Tibial artery (tissue), 4 donors: Measurements from ENCODE around the gene LCN6.
A peak's percentile ranks its signal among the peaks of the same experiment; 100 is the strongest.

Experiments used
- DNase-seq, 2 donors: peaks; one replicate each; pipeline ENCODE4 v3.0.0-alpha.2; 2019
- H3K27ac ChIP-seq, 2 donors: fragments of 200-600 bp; sonication (generic) in 1 of 2; 1 replicate in 1 of 2; 2 replicates in 1 of 2; pipeline ENCODE4 v1.5.1; 2018 to 2019; ENCODE audit warnings: mild to moderate bottlenecking in 1 of 2
- H3K27me3 ChIP-seq, 2 donors: fragments of 200-600 bp; sonication (generic) in 1 of 2; one replicate each; pipeline versions ENCODE4 v1.5.1 to v1.6.0; 2016 to 2019
- H3K36me3 ChIP-seq, 3 donors: fragments of 200-600 bp; sonication (generic) in 2 of 3; one replicate each; pipeline ENCODE4 v1.5.1; 2016 to 2019; ENCODE audit warnings: mild to moderate bottlenecking in 2 of 3
- H3K4me1 ChIP-seq, 4 donors: fragments of 200-600 bp; sonication (generic) in 2 of 4; 1 replicate in 3 of 4; 2 replicates in 1 of 4; pipeline ENCODE4 v1.5.1; 2016 to 2019
- H3K4me3 ChIP-seq, 2 donors: fragments of 200-600 bp; sonication (generic) in 1 of 2; 1 replicate in 1 of 2; 2 replicates in 1 of 2; pipeline ENCODE4 v1.5.1; 2018 to 2019; ENCODE audit warnings: mild to moderate bottlenecking in 2 of 2
- H3K9me3 ChIP-seq, 3 donors: fragments of 200-600 bp; sonication (generic) in 1 of 3; one replicate each; pipeline ENCODE4 v1.5.1; 2016 to 2019
- intact Hi-C: fragments of 100-400 bp; cut with DNase I; formaldehyde crosslinking; loops from one replicate; pipeline ENCODE4 v1.15.0; 2023; ENCODE audit warnings: low total_unique reads
- TF ChIP-seq, protein P1 (sequence below), 2 experiments: fragments of 200-600 bp in 1 of 2; fragments of 450-650 bp in 1 of 2; IDR thresholded peaks; one replicate each; pipeline ENCODE4 v1.5.1; 2017 to 2019; ENCODE audit warnings: antibody characterized with exemption in 2 of 2, mild to moderate bottlenecking in 1 of 2, moderate library complexity in 1 of 2

The LCN6 gene

DNA sequence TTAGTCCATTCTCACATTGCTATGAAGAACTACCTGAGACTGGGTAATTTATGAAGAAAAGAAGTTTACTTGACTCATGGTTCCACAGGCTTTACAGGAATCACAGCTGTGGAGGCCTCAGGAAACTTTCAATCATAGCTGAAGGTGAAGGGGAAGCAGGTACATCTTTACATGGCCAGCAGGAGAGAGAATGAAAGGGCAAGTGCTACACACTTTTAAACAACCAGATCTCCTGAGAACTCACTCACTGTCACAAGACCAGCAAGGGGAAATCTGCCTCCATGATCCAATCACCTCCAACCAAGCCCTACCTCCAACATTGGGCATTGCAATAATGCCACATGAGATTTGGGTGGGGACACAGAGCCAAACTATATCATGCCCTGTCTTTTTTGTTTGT lies 3.5 kb upstream of the LCN6 start:
- Histone ChIP-seq H3K27me3 (peaks cover 0 to 58% of the 10 kb centered on the region in 2 donors), H3K36me3 (no peaks in the 10 kb centered on the region), H3K4me1 (no peaks in the 10 kb centered on the region), H3K27ac (no peak overlapping the region), H3K4me3 (no peak overlapping the region), H3K9me3 (peaks cover 0 to 11% (median 5%) of the 10 kb centered on the region in 3 donors)
- intact Hi-C loops = no loop called here
- no peak for DNase-seq
- TF ChIP-seq, protein P1, sequence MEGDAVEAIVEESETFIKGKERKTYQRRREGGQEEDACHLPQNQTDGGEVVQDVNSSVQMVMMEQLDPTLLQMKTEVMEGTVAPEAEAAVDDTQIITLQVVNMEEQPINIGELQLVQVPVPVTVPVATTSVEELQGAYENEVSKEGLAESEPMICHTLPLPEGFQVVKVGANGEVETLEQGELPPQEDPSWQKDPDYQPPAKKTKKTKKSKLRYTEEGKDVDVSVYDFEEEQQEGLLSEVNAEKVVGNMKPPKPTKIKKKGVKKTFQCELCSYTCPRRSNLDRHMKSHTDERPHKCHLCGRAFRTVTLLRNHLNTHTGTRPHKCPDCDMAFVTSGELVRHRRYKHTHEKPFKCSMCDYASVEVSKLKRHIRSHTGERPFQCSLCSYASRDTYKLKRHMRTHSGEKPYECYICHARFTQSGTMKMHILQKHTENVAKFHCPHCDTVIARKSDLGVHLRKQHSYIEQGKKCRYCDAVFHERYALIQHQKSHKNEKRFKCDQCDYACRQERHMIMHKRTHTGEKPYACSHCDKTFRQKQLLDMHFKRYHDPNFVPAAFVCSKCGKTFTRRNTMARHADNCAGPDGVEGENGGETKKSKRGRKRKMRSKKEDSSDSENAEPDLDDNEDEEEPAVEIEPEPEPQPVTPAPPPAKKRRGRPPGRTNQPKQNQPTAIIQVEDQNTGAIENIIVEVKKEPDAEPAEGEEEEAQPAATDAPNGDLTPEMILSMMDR (IDR thresholded peaks at IDR 0.05) = no peak

DNA sequence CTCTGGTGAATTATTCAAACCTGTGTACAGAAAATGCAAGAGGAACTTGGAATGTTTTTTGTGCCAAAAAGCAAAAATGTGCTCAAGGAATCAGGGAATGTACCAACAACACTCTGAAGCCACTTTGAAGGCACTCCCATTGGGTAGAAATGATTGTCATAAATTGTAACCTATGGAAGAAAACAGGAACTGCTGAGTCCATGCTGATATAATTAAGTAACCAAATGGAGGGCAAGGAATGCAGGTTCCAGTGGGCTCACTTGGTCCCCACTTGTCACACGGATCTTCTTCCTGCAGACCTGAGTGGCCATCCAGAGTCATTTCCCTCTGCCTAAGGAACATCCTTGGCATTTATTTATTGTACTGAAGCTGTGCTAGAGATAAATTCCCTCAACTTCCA lies 2.9 kb upstream of the LCN6 start:
- Histone ChIP-seq H3K4me1 (no peaks in the 10 kb centered on the region), H3K36me3 (no peaks in the 10 kb centered on the region), H3K27ac (no peak overlapping the region), H3K4me3 (no peak overlapping the region), H3K9me3 (peaks cover 0 to 11% (median 5%) of the 10 kb centered on the region in 3 donors), H3K27me3 (peaks cover 0 to 58% of the 10 kb centered on the region in 2 donors)
- TF ChIP-seq, protein P1 (IDR thresholded peaks at IDR 0.05) = no peak
- DNase-seq = no peak
- intact Hi-C loops = no loop called here

DNA sequence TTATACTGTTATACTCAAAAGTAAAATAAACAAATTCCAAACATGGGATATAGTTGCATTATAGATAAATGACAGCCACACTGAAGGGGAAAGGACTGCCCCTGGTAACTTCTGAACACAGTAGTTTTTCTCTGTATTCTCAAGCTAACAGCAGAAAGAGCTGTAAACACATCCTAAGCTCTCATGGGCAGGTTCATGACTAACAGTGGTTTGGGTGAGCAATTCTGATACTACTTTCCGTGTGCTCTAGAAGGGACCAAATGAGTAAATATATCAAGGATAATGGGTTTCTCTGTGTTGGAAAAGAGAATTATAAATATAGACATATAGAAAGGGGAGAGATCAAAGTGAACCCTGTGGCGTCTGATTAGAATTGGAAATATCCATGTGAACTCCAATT lies 2.2 kb upstream of the LCN6 start:
- intact Hi-C loops = no loop called here
- TF ChIP-seq, protein P1 (IDR thresholded peaks at IDR 0.05) = no peak
- no peak overlapping the region for H3K27ac ChIP-seq

DNA sequence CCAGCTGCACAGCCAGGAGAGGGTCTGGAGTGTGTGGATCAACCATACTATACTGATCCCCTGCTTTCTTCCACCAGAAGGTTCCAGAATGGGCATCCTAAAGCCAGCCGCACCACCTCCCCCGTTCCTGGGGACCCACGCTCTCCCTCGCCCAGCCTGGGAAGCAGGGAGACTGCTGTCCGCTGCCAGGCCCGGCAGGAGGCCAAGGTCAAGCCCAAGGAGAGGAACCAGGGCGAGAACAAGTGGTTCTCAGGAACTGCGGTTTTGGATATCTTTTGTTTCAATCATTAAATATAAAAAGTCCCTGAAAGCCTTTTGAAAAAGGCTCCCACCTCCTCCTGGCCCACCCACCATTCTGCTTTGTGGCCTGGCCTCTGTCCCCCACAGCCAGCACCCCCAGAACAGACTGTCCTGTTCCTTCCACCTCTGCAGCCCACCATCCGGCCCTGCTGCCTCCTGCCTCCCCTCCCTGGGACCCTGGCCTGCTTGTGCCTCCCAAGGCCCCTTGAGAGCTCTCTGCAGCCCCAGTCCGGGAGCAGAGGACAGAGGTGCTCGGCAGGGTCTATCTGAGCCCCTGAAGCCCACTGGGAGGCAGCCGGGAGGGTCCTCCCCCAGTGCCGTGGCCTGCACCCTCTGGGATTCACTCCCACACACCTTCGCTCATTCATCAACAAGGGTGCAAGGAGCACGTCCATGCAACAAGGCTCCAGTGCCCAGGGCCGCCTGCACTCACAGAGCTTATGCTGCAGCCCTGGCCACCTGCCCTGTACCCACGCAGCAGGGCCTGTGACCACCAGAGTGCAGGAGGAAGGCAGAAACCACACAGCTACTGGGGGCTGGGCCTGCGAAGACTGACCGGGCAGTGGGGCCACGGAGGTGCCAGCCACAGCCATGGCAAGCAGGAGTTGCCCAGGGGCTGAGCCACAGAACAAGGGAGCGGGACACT lies 614 bp upstream of the LCN6 start:
- Histone ChIP-seq H3K9me3 (peaks cover 0 to 11% (median 0%) of the 10 kb centered on the region in 3 donors), H3K36me3 (no peaks in the 10 kb centered on the region), H3K27ac (no peak overlapping the region), H3K27me3 (peaks cover 0 to 57% of the 10 kb centered on the region in 2 donors), H3K4me1 (no peaks in the 10 kb centered on the region), H3K4me3 (no peak overlapping the region)
- TF ChIP-seq, protein P1 (IDR thresholded peaks at IDR 0.05) = no peak
- no peak for DNase-seq
- intact Hi-C loops = no loop called here

More for the DNA sequence above, 2.2 kb upstream of the LCN6 start:
- DNase-seq = no peak
- Histone ChIP-seq H3K36me3 (no peaks in the 10 kb centered on the region), H3K4me1 (no peaks in the 10 kb centered on the region), H3K27me3 (peaks cover 0 to 57% of the 10 kb centered on the region in 2 donors), H3K9me3 (peaks cover 0 to 11% (median 0%) of the 10 kb centered on the region in 3 donors), H3K4me3 (no peak overlapping the region)

DNA sequence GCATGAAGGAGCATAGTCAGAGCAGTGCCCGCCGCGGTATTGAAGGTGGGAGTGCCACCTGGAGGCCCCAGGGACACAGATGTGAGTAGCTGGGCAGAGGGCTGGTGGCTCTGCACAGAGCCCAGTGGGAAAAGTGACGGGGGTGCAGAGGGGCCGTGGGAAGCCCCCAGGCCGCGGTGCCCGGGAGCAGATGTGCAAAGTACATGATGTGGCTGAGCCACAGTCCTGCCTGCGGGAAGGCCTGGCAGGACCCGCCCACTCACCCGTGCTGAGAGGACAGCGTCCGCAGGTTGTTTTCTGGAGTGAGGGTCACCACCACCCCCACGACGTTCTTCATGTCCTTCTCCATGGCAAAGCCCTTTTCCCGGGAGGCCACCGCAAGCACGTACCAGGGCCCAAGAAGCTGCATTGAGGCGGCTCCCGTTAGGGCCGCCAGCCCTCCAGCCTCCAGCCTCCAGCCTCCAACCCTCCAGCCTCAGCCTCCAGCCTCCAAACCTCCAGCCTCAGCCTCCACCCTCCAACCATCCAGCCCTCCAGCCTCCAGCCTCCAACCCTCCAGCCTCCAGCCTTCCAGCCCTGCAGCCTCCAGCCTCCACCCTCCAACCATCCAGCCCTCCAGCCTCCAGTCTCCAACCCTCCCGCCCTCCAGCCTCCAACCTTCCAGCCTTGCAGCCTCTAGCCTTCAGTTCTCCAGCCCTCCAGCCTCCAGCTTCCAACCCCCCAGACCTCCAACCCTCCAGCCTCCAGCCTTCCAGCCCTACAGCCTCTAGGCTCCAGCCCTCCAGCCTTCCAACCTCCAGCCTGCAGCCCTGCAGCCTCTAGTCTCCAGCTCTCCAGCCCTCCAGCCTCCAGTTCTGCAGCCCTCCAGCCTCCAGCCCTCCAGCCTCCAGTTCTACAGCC lies 914 bp downstream of the LCN6 start:
- Histone ChIP-seq H3K4me3 (no peak overlapping the region), H3K4me1 (peaks cover 0 to 3% (median 0%) of the 10 kb centered on the region in 4 donors), H3K27ac (no peak overlapping the region), H3K9me3 (peaks cover 0 to 7% (median 0%) of the 10 kb centered on the region in 3 donors), H3K27me3 (peaks cover 0 to 69% of the 10 kb centered on the region in 2 donors), H3K36me3 (no peaks in the 10 kb centered on the region)
- TF ChIP-seq, protein P1 (IDR thresholded peaks at IDR 0.05) = no peak
- intact Hi-C loops = no loop called here
- peak in 1 of 2 donors; percentile 62 for DNase-seq
